HUES48 (cell line): Measurements from ENCODE around the gene ZNF444.
"Not testable (repeated sequence)": the region's sequence is repeated elsewhere in the genome, so short reads cannot be mapped to it uniquely, and the experiment has no call there.

ENCODE experiments used
- H3K27ac ChIP-seq: one replicate; pipeline ENCODE4 v1.7.0; 2013; ENCODE audit warnings: low read depth, low read length, inconsistent platforms
- H3K27me3 ChIP-seq: 2 replicates; pipeline ENCODE4 v1.6.1; 2013; ENCODE audit warnings: mild to moderate bottlenecking, low read length; ENCODE audit not compliant: control insufficient read depth, insufficient read depth
- H3K36me3 ChIP-seq: 2 replicates; pipeline ENCODE4 v1.6.1; 2013; ENCODE audit warnings: low read length; ENCODE audit not compliant: control insufficient read depth, insufficient read depth
- H3K4me1 ChIP-seq: 2 replicates; pipeline ENCODE4 v1.6.1; 2013; ENCODE audit warnings: mild to moderate bottlenecking, low read length; ENCODE audit not compliant: control insufficient read depth, insufficient read depth
- H3K4me3 ChIP-seq: 2 replicates; pipeline ENCODE4 v1.5.1; 2013; ENCODE audit warnings: mild to moderate bottlenecking, low read depth, low read length
- H3K9ac ChIP-seq: 2 replicates; pipeline ENCODE4 v1.6.1; 2013; ENCODE audit warnings: mild to moderate bottlenecking, low read depth, low read length, moderate library complexity
- H3K9me3 ChIP-seq: 2 replicates; pipeline ENCODE4 v1.6.1; 2013; ENCODE audit warnings: low read length; ENCODE audit not compliant: control insufficient read depth, insufficient read depth

ZNF444 gene

GRCh38 chr19:56099638-56100539, 41.2 kb upstream of the ZNF444 start:
- Histone ChIP-seq H3K9ac (no peak overlapping the region), H3K4me3 (no peak overlapping the region), H3K4me1 (no peaks in the 10 kb centered on the region), H3K9me3 (no peaks in the 10 kb centered on the region), H3K27ac (no peak overlapping the region), H3K27me3 (no peaks in the 10 kb centered on the region), H3K36me3 (peaks cover 60% of the 10 kb centered on the region)

- Histone ChIP-seq H3K36me3 (peaks cover 49% of the 10 kb centered on the region), H3K27me3 (no peaks in the 10 kb centered on the region), H3K9ac (no peak overlapping the region), H3K4me1 (peaks cover 6% of the 10 kb centered on the region), H3K27ac (no peak overlapping the region), H3K9me3 (no peaks in the 10 kb centered on the region), H3K4me3 (no peak overlapping the region)
Observed at GRCh38 chr19:56101095-56101494, 40.0 kb upstream of the ZNF444 start.

- Histone ChIP-seq H3K9ac (no peak overlapping the region), H3K27me3 (no peaks in the 10 kb centered on the region), H3K36me3 (peaks cover 49% of the 10 kb centered on the region), H3K9me3 (no peaks in the 10 kb centered on the region), H3K4me1 (peaks cover 13% of the 10 kb centered on the region), H3K4me3 (no peak overlapping the region), H3K27ac (no peak overlapping the region)
Observed at GRCh38 chr19:56101746-56102535, 39.1 kb upstream of the ZNF444 start.

DNA sequence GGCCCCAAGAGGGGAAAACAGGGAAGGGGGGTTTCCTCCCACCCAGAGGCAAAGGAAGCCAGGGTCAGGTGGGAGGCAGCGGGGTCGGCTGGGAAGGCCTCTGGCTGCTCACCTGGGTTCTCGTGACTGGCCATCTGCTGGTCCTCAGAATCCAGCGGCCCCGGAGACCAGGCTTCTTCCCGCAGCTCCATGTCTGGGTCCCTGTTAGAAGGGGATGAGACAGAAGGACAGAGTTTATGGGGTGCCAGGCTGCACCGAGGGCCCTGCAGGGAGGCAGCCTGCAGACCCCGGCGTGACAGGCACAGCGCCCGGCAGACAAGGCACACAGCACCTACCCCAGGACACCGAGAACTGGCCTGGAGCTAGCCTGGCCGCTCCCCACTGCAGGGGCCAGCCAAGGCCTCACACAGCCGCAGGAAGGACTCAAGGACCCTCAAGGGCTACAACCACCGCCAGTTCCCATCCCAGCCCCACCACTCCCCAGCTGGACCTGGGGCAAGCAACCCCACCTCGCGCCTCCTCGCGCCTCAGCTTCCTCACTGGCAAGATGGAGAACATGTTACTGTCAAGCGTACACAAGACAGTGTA, 38.0 kb upstream of the ZNF444 start:
- H3K27me3 ChIP-seq, result no peaks in the 10 kb centered on the region
- H3K27ac ChIP-seq, result no peak overlapping the region
- no peak overlapping the region for H3K4me3 ChIP-seq
- no peak overlapping the region for H3K9ac ChIP-seq
- H3K36me3 ChIP-seq, result peaks cover 42% of the 10 kb centered on the region
- H3K4me1 ChIP-seq, result peaks cover 13% of the 10 kb centered on the region
- no peaks in the 10 kb centered on the region for H3K9me3 ChIP-seq

- H3K4me1 ChIP-seq, result peaks cover 25% of the 10 kb centered on the region
- no peak overlapping the region for H3K9ac ChIP-seq
- H3K9me3 ChIP-seq, result no peaks in the 10 kb centered on the region
- no peak overlapping the region for H3K27ac ChIP-seq
- no peak overlapping the region for H3K4me3 ChIP-seq
- peaks cover 32% of the 10 kb centered on the region for H3K36me3 ChIP-seq
- no peaks in the 10 kb centered on the region for H3K27me3 ChIP-seq
Observed at GRCh38 chr19:56104423-56104822, 36.7 kb upstream of the ZNF444 start.

GRCh38 chr19:56105090-56105701, 35.9 kb upstream of the ZNF444 start:
- H3K27ac ChIP-seq, result peak overlapping the region; percentile 67
- no peaks in the 10 kb centered on the region for H3K27me3 ChIP-seq
- H3K4me3 ChIP-seq, result no peak overlapping the region
- H3K9me3 ChIP-seq, result no peaks in the 10 kb centered on the region
- H3K4me1 ChIP-seq, result peaks cover 26% of the 10 kb centered on the region
- H3K36me3 ChIP-seq, result peaks cover 27% of the 10 kb centered on the region
- no peak overlapping the region for H3K9ac ChIP-seq

- Histone ChIP-seq H3K36me3 (peaks cover 20% of the 10 kb centered on the region), H3K4me1 (peaks cover 32% of the 10 kb centered on the region), H3K27ac (peak overlapping the region; percentile 67)
- H3K9ac ChIP-seq, H3K9me3 ChIP-seq, H3K4me3 ChIP-seq, H3K27me3 ChIP-seq: not testable (repeated sequence)
Observed at GRCh38 chr19:56105831-56106396, 35.2 kb upstream of the ZNF444 start.

GRCh38 chr19:56106397-56106849, 34.7 kb upstream of the ZNF444 start:
- no peaks in the 10 kb centered on the region for H3K27me3 ChIP-seq
- no peaks in the 10 kb centered on the region for H3K9me3 ChIP-seq
- peaks cover 36% of the 10 kb centered on the region for H3K4me1 ChIP-seq
- H3K36me3 ChIP-seq, result peaks cover 15% of the 10 kb centered on the region
- H3K4me3 ChIP-seq, result no peak overlapping the region
- no peak overlapping the region for H3K27ac ChIP-seq
- no peak overlapping the region for H3K9ac ChIP-seq

- peaks cover 9% of the 10 kb centered on the region for H3K36me3 ChIP-seq
- H3K4me3 ChIP-seq, result no peak overlapping the region
- H3K27ac ChIP-seq, result no peak overlapping the region
- H3K9ac ChIP-seq, result no peak overlapping the region
- H3K27me3 ChIP-seq, result no peaks in the 10 kb centered on the region
- H3K4me1 ChIP-seq, result peaks cover 41% of the 10 kb centered on the region
- no peaks in the 10 kb centered on the region for H3K9me3 ChIP-seq
Observed at GRCh38 chr19:56106993-56107392, 34.1 kb upstream of the ZNF444 start.

GRCh38 chr19:56107626-56108351, 33.3 kb upstream of the ZNF444 start:
- Histone ChIP-seq H3K4me3 (no peak overlapping the region), H3K9me3 (no peaks in the 10 kb centered on the region), H3K27me3 (no peaks in the 10 kb centered on the region), H3K36me3 (peaks cover 5% of the 10 kb centered on the region; the same call in 1 of the 2 replicates), H3K9ac (no peak overlapping the region), H3K27ac (no peak overlapping the region), H3K4me1 (peaks cover 45% of the 10 kb centered on the region)
